IgD-negative memory B cell (primary cell): Measurements from ENCODE around the gene BMPR1B. TPM values are rescaled to one million over a fixed set of nuclear protein-coding genes. Genes with fewer than 3 reads are reported as not detected.

ENCODE experiments used
- H3K27ac Mint-ChIP-seq, 3 donors: one replicate each; pipeline ENCODE4 v1.8.0; 2020 to 2022; ENCODE audit warnings: mild to moderate bottlenecking in 3 of 3, mixed read lengths in 3 of 3, moderate library complexity in 1 of 3
- H3K27me3 Mint-ChIP-seq: one replicate; pipeline ENCODE4 v1.8.0; 2021; ENCODE audit warnings: mixed read lengths
- H3K36me3 Mint-ChIP-seq: one replicate; pipeline ENCODE4 v1.8.0; 2020; ENCODE audit warnings: mild to moderate bottlenecking, mixed read lengths
- H3K4me1 Mint-ChIP-seq, 3 donors: one replicate each; pipeline ENCODE4 v1.8.0; 2020 to 2022; ENCODE audit warnings: mixed read lengths in 3 of 3, mild to moderate bottlenecking in 1 of 3
- H3K4me3 Mint-ChIP-seq, 4 donors: one replicate each; pipeline ENCODE4 v1.8.0; 2020 to 2022; ENCODE audit warnings: mild to moderate bottlenecking in 4 of 4, mixed read lengths in 4 of 4, moderate library complexity in 3 of 4
- H3K9me3 Mint-ChIP-seq, 3 donors: one replicate each; pipeline ENCODE4 v1.8.0; 2020 to 2021; ENCODE audit warnings: mixed read lengths in 3 of 3, mild to moderate bottlenecking in 1 of 3
- polyA plus RNA-seq: library from polyadenylated mRNA; unstranded; fragments of 300-500 nt; fragmentation: Illumina TruSeq; gene quantifications from one replicate; pipeline ENCODE4 v1.2.3, GENCODE V29; 2021

BMPR1B gene
- polyA plus RNA-seq, 1 donor from 2014 or later = not detected

DNA sequence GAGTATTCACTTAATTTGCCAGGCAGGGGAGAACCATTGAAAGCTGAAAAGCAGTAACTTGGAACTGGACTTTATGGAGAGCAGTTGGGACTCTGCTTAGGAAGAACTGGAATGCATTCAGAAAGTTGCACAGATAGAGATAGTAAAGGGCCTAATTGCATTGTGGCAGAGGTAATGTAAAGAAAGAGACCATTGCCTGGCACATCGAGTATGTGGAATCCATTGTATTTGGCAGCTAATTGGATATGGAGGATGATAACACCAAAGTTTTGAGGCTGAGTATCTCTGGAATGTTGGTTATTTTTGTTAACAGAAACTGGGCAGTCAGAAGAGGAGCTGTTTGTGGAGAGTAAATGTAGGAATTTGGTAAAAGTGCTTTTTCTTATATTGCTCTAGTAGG is 169.9 kb downstream of the BMPR1B start:
- no peak overlapping the region for H3K4me3 Mint-ChIP-seq
- H3K4me1 Mint-ChIP-seq = no peaks in the 10 kb centered on the region
- H3K27ac Mint-ChIP-seq = no peak overlapping the region
- H3K36me3 Mint-ChIP-seq = no peaks in the 10 kb centered on the region
- H3K9me3 Mint-ChIP-seq = no peaks in the 10 kb centered on the region
- H3K27me3 Mint-ChIP-seq = no peaks in the 10 kb centered on the region

DNA sequence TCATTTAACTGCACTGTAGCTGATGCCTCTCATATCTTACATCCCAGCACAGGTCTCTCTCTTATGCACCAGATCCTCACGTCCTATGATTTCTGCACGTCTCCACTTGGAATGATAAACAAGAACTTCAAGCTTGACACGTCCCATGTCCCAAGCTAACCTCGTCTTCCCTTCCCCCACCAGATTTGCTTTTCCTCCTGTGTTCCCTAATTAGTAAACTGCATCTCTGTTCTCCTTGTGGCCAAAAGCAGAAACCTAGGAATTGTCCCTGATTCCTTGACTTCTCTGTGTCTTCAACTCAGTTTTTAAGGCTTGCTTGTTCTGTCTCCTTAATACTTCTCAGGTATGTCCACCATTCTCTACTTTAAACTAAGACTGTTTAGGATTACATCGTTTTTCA is 171.9 kb downstream of the BMPR1B start:
- H3K36me3 Mint-ChIP-seq = no peaks in the 10 kb centered on the region
- no peak overlapping the region for H3K27ac Mint-ChIP-seq
- H3K9me3 Mint-ChIP-seq = no peaks in the 10 kb centered on the region
- H3K27me3 Mint-ChIP-seq = no peaks in the 10 kb centered on the region
- H3K4me1 Mint-ChIP-seq = no peaks in the 10 kb centered on the region
- no peak overlapping the region for H3K4me3 Mint-ChIP-seq

DNA sequence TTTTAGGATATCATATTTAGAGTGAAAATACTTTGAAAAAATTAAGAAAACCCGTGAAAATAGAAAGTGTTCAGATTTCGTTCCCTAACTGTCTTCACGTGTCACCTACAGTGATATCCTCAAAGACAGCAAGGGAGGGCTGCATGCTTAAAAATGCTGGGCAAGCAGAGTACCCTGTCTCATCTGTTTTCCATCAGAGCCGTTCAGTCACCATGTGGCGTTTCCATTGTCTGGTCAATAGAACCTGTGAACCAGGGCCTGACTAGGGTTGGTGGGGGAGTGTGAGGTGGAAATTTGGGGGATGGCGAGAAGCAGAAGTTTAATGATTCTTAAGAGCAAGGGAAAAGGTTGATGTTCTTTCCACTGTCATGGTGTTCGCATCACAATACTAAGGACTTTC is 173.9 kb downstream of the BMPR1B start:
- H3K4me1 Mint-ChIP-seq = no peaks in the 10 kb centered on the region

DNA sequence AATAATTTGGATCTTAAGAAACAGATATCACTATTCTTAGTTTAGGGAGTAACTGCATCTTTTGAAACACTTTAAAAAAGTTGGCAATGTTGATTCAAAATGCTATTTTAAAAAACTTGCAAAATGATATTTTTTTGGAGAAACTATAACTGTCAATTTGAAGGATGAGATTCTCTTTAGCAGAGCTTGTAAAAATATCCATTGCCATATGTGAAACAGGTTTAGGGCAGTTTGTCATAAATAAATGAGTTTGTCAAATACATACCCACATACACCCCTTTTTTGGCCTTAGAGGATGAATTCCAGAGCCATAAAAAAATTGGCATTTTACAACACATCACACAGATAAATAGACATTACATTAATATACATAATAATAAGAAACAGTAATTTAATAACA is 174.6 kb downstream of the BMPR1B start:
- H3K4me1 Mint-ChIP-seq = no peaks in the 10 kb centered on the region
- no peaks in the 10 kb centered on the region for H3K36me3 Mint-ChIP-seq
- no peaks in the 10 kb centered on the region for H3K27me3 Mint-ChIP-seq

More for the DNA sequence above, 173.9 kb downstream of the BMPR1B start:
- Mint-ChIP-seq H3K36me3 (no peaks in the 10 kb centered on the region), H3K9me3 (no peaks in the 10 kb centered on the region), H3K27me3 (no peaks in the 10 kb centered on the region), H3K4me3 (no peak overlapping the region), H3K27ac (no peak overlapping the region)

DNA sequence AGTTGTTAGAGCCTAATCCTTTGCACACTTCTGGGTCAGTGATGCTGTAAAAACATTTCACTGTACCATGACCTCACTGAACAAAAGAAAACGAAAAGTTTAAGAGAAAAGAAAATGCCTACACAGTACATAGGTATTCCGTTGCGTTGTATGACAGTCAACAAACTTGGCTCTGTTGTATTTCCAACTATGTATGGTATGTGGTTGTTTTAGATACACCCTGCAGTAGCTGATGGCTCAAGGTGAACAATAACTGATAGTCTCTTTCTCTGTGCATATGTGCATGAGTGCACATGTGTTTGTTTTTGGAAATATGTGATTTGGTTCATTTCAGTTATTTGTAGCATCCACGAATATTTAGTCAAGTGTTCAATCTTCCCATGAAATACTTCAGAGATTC is 176.0 kb downstream of the BMPR1B start:
- Mint-ChIP-seq H3K27me3 (no peaks in the 10 kb centered on the region), H3K36me3 (no peaks in the 10 kb centered on the region), H3K27ac (peak overlapping the region in 1 of 3 donors; percentile 48), H3K4me3 (no peak overlapping the region), H3K4me1 (no peaks in the 10 kb centered on the region), H3K9me3 (no peaks in the 10 kb centered on the region)

More for the DNA sequence above, 174.6 kb downstream of the BMPR1B start:
- Mint-ChIP-seq H3K27ac (no peak overlapping the region), H3K9me3 (no peaks in the 10 kb centered on the region), H3K4me3 (no peak overlapping the region)

DNA sequence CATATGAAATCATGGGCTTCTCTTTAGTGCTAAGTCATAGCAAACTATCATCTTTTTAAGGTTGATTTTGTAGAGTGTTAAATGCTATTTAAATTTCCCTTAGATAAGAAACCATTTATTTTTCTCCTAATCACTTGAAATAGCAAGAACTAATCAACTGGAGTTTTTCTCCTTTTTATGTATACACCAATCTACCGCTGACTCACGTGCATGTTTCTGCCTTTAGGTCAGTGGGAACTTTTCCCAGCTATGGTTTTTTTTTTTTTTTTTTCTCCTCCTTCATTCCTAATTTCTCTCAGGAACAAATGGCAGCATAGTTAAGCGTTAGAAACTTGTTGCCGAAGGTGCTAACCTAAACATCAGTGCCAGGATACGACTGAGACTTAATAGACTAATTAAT is 176.4 kb downstream of the BMPR1B start:
- no peaks in the 10 kb centered on the region for H3K27me3 Mint-ChIP-seq
- no peaks in the 10 kb centered on the region for H3K4me1 Mint-ChIP-seq
- no peak overlapping the region for H3K4me3 Mint-ChIP-seq
- no peak overlapping the region for H3K27ac Mint-ChIP-seq
- H3K9me3 Mint-ChIP-seq = no peaks in the 10 kb centered on the region
- no peaks in the 10 kb centered on the region for H3K36me3 Mint-ChIP-seq

DNA sequence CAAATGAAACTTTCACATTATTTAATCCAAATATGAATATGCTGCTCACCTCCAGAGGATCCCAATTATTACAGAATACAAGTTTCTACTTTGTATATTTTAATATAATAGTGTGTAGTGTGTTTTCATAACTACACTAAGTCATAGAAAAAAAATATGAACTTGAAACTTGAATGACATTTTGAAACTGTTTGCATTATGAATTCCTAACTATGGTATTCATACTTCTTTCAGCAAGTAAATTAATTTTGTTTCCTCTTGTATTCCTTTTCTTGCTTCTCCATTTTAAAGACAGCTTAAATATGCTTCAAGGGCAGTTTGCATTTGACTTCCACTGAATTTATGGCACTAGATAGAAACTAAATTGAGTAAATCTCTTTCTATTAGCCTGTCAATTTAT is 177.1 kb downstream of the BMPR1B start:
- H3K27ac Mint-ChIP-seq = no peak overlapping the region
- no peaks in the 10 kb centered on the region for H3K36me3 Mint-ChIP-seq
- no peak overlapping the region for H3K4me3 Mint-ChIP-seq
- H3K27me3 Mint-ChIP-seq = no peaks in the 10 kb centered on the region
- no peaks in the 10 kb centered on the region for H3K4me1 Mint-ChIP-seq
- H3K9me3 Mint-ChIP-seq = no peaks in the 10 kb centered on the region

DNA sequence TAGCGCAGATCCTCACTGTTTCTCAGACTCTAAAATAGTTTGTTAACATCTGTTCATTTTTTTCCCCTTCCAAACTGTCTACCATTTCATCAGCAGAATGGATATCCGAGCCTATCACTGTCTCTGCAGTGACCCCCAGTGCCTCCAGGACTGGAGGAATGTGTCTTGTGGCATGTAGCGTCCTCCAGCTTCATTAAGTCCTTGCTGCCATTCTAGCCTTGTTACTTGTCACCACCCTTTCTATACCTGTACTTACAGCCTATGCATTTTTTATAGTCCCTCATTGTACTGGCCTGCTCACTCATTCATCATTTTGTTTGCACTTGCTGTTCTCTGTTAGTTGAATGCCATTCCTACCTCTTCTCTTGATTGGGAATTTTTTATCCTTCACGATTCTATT is 179.1 kb downstream of the BMPR1B start:
- Mint-ChIP-seq H3K4me3 (no peak overlapping the region), H3K27ac (no peak overlapping the region), H3K36me3 (no peaks in the 10 kb centered on the region), H3K27me3 (no peaks in the 10 kb centered on the region), H3K9me3 (no peaks in the 10 kb centered on the region), H3K4me1 (no peaks in the 10 kb centered on the region)

DNA sequence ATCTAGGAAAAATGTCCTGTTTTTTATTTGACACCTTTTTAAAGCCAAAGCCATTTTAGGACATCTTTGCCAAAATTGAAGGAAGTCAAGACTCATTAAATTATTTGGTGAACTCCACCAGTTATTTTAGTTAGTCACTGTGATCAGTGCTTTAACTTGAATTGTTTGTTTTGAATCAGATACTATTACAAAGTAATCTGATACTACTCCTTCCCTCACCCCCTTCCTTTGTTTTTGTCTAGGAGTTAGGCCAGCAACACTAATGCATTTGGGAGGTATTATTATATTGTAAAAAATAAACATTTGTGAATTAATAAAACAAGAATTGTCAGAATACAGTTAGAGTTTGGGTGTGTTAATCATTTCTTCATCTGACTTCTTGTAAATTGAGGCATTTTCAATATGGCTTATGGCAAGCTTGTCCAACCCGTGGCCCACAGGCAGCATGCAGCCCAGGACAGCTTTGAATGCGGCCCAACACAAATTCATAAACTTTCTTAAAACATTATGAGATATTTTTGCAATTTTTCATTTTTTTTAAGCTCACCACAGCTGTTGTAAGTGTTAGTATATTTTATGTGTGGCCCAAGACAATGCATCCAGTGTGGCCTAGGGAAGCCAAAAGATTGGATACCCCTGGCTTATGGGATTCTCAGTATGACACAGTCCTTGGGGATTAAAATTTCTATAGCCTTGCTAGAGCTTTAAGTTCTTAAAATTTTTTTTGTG is 182.2 kb downstream of the BMPR1B start:
- Mint-ChIP-seq H3K9me3 (no peaks in the 10 kb centered on the region), H3K27me3 (no peaks in the 10 kb centered on the region)

DNA sequence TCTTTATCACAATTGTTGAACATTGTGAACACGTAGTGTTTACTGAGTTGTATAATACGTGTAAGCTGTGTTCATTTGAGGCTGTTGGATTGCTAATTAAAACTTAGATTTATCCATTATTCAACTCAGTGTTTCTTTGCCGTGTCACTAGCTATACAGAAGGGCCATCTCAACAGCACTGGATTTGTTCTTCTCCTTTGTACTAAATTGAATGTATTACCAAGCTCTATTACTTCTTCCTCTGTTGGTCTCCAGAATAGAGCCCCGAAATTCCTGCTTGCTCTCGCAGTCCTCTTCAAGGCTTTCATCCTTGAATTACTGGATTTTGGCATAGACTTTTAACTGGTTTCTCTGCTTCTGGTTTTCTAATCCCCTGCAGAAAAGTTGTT is 182.8 kb downstream of the BMPR1B start:
- Mint-ChIP-seq H3K27ac (no peak overlapping the region), H3K4me3 (no peak overlapping the region), H3K9me3 (no peaks in the 10 kb centered on the region), H3K27me3 (no peaks in the 10 kb centered on the region), H3K4me1 (no peaks in the 10 kb centered on the region), H3K36me3 (no peaks in the 10 kb centered on the region)

More for the DNA sequence above, 182.2 kb downstream of the BMPR1B start:
- Mint-ChIP-seq H3K4me3 (no peak overlapping the region), H3K27ac (no peak overlapping the region), H3K36me3 (no peaks in the 10 kb centered on the region), H3K4me1 (no peaks in the 10 kb centered on the region)

DNA sequence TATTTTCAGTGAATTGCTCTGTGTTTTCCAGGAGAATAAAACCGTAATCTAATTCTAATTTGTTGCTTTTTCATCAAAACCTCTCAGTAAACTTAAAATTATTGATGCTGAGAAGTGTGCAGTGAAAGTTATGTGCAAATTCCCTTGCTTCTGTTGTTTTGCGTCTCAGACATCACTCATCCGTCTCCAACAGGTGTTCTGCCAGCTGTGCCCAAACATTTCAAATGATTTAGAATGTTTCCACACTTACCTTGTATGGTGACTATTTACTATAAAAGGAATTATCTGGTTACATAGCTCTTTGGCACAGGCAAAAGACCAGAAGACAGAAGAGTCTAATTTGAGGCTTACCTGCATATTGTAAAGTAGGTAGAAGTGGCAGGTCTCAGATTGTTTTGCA is 184.0 kb downstream of the BMPR1B start:
- Mint-ChIP-seq H3K9me3 (no peaks in the 10 kb centered on the region), H3K27ac (no peak overlapping the region), H3K27me3 (no peaks in the 10 kb centered on the region), H3K36me3 (no peaks in the 10 kb centered on the region), H3K4me1 (no peaks in the 10 kb centered on the region), H3K4me3 (no peak overlapping the region)

DNA sequence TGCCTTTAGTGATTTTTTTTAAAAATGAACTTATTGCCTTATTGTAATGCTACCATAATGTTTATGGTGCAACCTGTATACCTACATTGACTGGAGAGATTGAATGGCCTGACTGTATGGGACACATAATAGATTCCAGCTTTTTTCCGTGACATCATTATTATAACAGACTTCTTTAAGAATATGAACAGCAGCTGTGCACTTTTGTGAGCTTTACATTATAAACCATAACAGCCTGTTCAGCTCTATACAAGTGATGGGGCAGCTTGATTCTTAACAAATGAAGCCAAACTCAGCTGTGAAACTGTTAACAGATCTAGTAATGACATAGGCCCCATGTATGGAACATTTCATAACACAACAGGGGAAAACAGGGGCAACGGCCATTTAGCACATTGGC is 187.0 kb downstream of the BMPR1B start:
- Mint-ChIP-seq H3K4me1 (no peaks in the 10 kb centered on the region), H3K36me3 (no peaks in the 10 kb centered on the region), H3K9me3 (no peaks in the 10 kb centered on the region), H3K27me3 (no peaks in the 10 kb centered on the region), H3K27ac (no peak overlapping the region), H3K4me3 (no peak overlapping the region)

DNA sequence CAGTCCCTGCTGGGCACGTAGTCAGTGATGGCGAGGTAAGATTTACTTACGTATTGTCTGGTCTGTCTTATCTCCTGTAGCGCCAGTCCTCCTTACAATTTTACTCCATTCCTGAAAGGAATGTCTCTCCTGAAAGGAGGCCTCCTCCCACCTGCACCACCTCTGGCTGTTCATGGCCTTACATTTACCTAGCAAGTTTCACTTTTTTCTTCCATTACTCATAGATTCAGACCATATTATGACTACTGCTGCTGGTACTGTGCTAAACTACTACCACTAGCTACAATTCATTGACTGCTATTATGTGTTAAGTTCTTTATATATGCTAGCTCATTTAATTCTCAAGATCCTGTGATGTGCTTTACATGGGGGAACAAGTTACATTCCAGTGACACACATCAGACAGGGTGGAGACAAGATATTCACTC is 189.9 kb downstream of the BMPR1B start:
- H3K9me3 Mint-ChIP-seq = peaks cover 0 to 5% (median 4%) of the 10 kb centered on the region in 3 donors
- H3K4me1 Mint-ChIP-seq = no peaks in the 10 kb centered on the region
- H3K27me3 Mint-ChIP-seq = no peaks in the 10 kb centered on the region
- H3K36me3 Mint-ChIP-seq = no peaks in the 10 kb centered on the region
- H3K27ac Mint-ChIP-seq = no peak overlapping the region
- H3K4me3 Mint-ChIP-seq = no peak overlapping the region

DNA sequence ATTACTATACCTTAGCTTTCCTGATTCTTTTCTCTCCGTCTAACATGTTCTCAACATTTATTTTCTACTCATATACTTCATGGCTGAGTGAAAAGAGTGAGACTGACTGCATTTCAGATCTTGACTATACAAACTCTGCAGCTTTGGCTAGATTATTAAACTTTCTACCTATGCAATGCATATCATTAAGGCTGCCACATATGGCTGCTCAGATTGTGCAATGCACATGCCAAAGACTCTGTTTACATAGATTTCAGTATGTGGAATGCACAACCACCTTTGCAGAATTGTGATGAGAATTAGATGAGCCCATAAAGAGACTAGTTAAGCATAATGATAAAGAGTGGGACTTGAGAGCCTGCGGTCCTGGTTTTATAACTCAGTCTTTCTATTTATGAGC is 196.5 kb downstream of the BMPR1B start:
- Mint-ChIP-seq H3K4me3 (no peak overlapping the region), H3K27ac (no peak overlapping the region), H3K9me3 (peaks cover 0 to 10% (median 5%) of the 10 kb centered on the region in 3 donors), H3K27me3 (no peaks in the 10 kb centered on the region), H3K4me1 (no peaks in the 10 kb centered on the region), H3K36me3 (no peaks in the 10 kb centered on the region)

DNA sequence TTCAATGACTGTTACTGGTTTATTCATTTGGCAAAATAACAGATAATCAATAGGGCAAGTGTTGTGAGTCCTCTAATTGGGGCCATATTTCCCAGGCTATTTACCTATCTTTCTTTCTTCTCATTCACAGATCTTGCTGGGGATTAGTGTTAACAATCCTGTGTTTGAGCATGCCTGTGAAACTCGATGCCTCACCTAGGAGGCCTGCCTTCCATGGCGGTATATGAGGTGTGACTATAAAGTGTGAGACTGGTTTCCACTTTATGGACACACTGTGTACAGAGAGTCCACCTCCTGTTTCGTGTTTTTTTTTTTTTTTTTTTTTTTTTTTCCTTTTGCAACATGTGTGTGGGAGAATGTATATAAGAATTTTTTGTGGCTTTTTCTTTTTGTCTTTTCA is 199.3 kb downstream of the BMPR1B start:
- Mint-ChIP-seq H3K9me3 (peaks cover 0 to 5% (median 0%) of the 10 kb centered on the region in 3 donors), H3K4me3 (no peak overlapping the region), H3K27me3 (no peaks in the 10 kb centered on the region), H3K27ac (no peak overlapping the region), H3K4me1 (no peaks in the 10 kb centered on the region), H3K36me3 (no peaks in the 10 kb centered on the region)

DNA sequence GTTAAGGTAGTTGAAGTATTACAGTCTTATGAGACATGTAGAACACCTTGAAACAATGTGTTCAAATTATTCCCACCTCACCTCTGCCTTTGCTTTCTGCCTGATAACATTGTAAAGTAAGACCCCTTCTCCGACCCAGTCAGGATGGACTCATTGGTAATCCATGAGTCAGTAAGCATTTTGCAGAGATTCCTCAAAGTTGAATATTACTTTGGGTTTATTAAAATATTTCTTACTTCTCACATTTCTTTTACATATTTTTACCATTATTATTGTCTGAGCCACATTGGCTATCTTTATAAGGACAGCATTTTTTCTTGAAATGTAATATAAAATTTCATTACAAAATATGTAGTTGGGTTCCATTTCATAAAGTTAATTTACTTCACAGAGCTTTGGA is 201.6 kb downstream of the BMPR1B start:
- no peaks in the 10 kb centered on the region for H3K27me3 Mint-ChIP-seq
- no peak overlapping the region for H3K4me3 Mint-ChIP-seq
- no peak overlapping the region for H3K27ac Mint-ChIP-seq
- no peaks in the 10 kb centered on the region for H3K36me3 Mint-ChIP-seq
- no peaks in the 10 kb centered on the region for H3K4me1 Mint-ChIP-seq
- peaks cover 1 to 11% (median 6%) of the 10 kb centered on the region in 3 donors for H3K9me3 Mint-ChIP-seq
